ENCODE data around the gene PRIM2.
"Not testable (repeated sequence)": the region's sequence is repeated elsewhere in the genome, so short reads cannot be mapped to it uniquely, and the experiment has no call there.

PRIM2 gene

GRCh38 chr6:57308755-57309154 is 8.7 kb upstream of the PRIM2 start:
- not testable (repeated sequence) for DNase-seq (ENCODE audit: low spot score)

GRCh38 chr6:57310095-57310816 is 7.2 kb upstream of the PRIM2 start:
- not testable (repeated sequence) for DNase-seq (ENCODE audit: low spot score)

GRCh38 chr6:57310817-57311157 is 6.6 kb upstream of the PRIM2 start:
- DNase-seq (ENCODE audit: low spot score) = no peak

GRCh38 chr6:57311300-57312003 is 6.0 kb upstream of the PRIM2 start:
- DNase-seq (ENCODE audit: low spot score) = not testable (repeated sequence)

GRCh38 chr6:57312004-57312345 is 5.5 kb upstream of the PRIM2 start:
- DNase-seq (ENCODE audit: low spot score) = no peak

GRCh38 chr6:57313009-57313408 is 4.4 kb upstream of the PRIM2 start:
- DNase-seq (ENCODE audit: low spot score) = no peak

GRCh38 chr6:57313711-57314471 is 3.5 kb upstream of the PRIM2 start:
- no peak for DNase-seq (ENCODE audit: low spot score)

GRCh38 chr6:57315111-57315510 is 2.3 kb upstream of the PRIM2 start:
- no peak for DNase-seq (ENCODE audit: low spot score)

GRCh38 chr6:57315851-57316250 is 1.6 kb upstream of the PRIM2 start:
- no peak for DNase-seq (ENCODE audit: low spot score)

- peak; percentile 92 for DNase-seq (ENCODE audit: low spot score)
These were observed 810 bp upstream of the PRIM2 start for GRCh38 chr6:57316581-57317059.

GRCh38 chr6:57324538-57324937 is 7.1 kb downstream of the PRIM2 start:
- DNase-seq (ENCODE audit: low spot score) = peak; percentile 17

GRCh38 chr6:57327311-57327710 is 9.9 kb downstream of the PRIM2 start:
- DNase-seq (ENCODE audit: low spot score) = no peak

GRCh38 chr6:57328074-57328473 is 10.6 kb downstream of the PRIM2 start:
- DNase-seq (ENCODE audit: low spot score) = no peak

- no peak for DNase-seq (ENCODE audit: low spot score)
These were observed 12.5 kb downstream of the PRIM2 start for GRCh38 chr6:57329933-57330332.

- no peak for DNase-seq (ENCODE audit: low spot score)
These were observed 24.8 kb downstream of the PRIM2 start for GRCh38 chr6:57342148-57342669.

- DNase-seq (ENCODE audit: low spot score) = not testable (repeated sequence)
These were observed 25.9 kb downstream of the PRIM2 start for GRCh38 chr6:57343342-57343741.

GRCh38 chr6:57346715-57347114 is 29.3 kb downstream of the PRIM2 start:
- DNase-seq (ENCODE audit: low spot score) = not testable (repeated sequence)

GRCh38 chr6:57347597-57347996 is 30.2 kb downstream of the PRIM2 start:
- DNase-seq (ENCODE audit: low spot score) = not testable (repeated sequence)

- DNase-seq (ENCODE audit: low spot score) = not testable (repeated sequence)
These were observed 33.0 kb downstream of the PRIM2 start for GRCh38 chr6:57350443-57350842.

GRCh38 chr6:57352596-57352995 is 35.2 kb downstream of the PRIM2 start:
- not testable (repeated sequence) for DNase-seq (ENCODE audit: low spot score)

- not testable (repeated sequence) for DNase-seq (ENCODE audit: low spot score)
These were observed 40.9 kb downstream of the PRIM2 start for GRCh38 chr6:57358319-57358718.

- DNase-seq (ENCODE audit: low spot score) = not testable (repeated sequence)
These were observed 42.3 kb downstream of the PRIM2 start for GRCh38 chr6:57359766-57360165.
